OCI-LY3 (cell line): ENCODE measurements around the gene SPINK2.

Experiments used
- H2AFZ ChIP-seq: fragments of 200-600, 300-600 bp; shearing (Covaris generic); 2 replicates; pipeline ENCODE4 v1.6.0; 2014; ENCODE audit warnings: antibody characterized with exemption, low read depth, low read length
- H3K27ac ChIP-seq: fragments of 200-600, 300-600 bp; sonication (generic); 2 replicates; pipeline ENCODE4 v1.5.1; 2014; ENCODE audit warnings: mild to moderate bottlenecking, low read length, moderate library complexity, mixed read lengths
- H3K27me3 ChIP-seq: fragments of 200-600, 300-600 bp; sonication (generic); 2 replicates; pipeline ENCODE4 v1.6.1; 2014; ENCODE audit warnings: low read depth, low read length, mixed read lengths
- H3K36me3 ChIP-seq: fragments of 200-600, 300-600 bp; sonication (generic); replicated peaks from 2 replicates; pipeline ENCODE3; 2014; ENCODE audit warnings: low read depth, low read length, mixed read lengths
- H3K4me1 ChIP-seq: fragments of 300-600, 200-600 bp; sonication (generic); 2 replicates; pipeline ENCODE4 v1.6.1; 2014; ENCODE audit warnings: low read length, mixed read lengths
- H3K4me2 ChIP-seq: fragments of 200-600, 300-600 bp; sonication (generic); 2 replicates; pipeline ENCODE4 v1.6.1; 2014; ENCODE audit warnings: low read length, mixed read lengths
- H3K4me3 ChIP-seq: fragments of 300-600, 200-600 bp; sonication (generic); 2 replicates; pipeline ENCODE4 v1.5.1; 2014; ENCODE audit warnings: antibody characterized with exemption, mild to moderate bottlenecking, low read length, moderate library complexity
- H3K79me2 ChIP-seq: fragments of 300-600, 200-600 bp; shearing (Covaris generic); 2 replicates; pipeline ENCODE4 v1.6.1; 2014; ENCODE audit warnings: mild to moderate bottlenecking, low read length, mixed read lengths
- H3K9ac ChIP-seq: fragments of 300-600, 200-600 bp; shearing (Covaris generic); 2 replicates; pipeline ENCODE4 v1.6.0; 2014; ENCODE audit warnings: mild to moderate bottlenecking, low read length, moderate library complexity
- H3K9me3 ChIP-seq: fragments of 200-600, 300-600 bp; shearing (Covaris generic); 2 replicates; pipeline ENCODE4 v1.6.1; 2014; ENCODE audit warnings: low read length, mixed read lengths; ENCODE audit not compliant: insufficient read depth
- H4K20me1 ChIP-seq: fragments of 200-600, 300-600 bp; sonication (generic); 2 replicates; pipeline ENCODE4 v1.6.1; 2016; ENCODE audit warnings: low read length, mixed read lengths; ENCODE audit not compliant: insufficient read depth
- EZH2phosphoT487 ChIP-seq: fragments of 200-600 bp; shearing (Covaris generic); IDR thresholded peaks from 2 replicates; pipeline ENCODE4 v1.6.1; 2018; ENCODE audit warnings: antibody characterized with exemption, mixed run types, low read depth
- TF ChIP-seq, protein P1 (sequence below): fragments of 200-600, 300-600 bp; sonication (generic); IDR thresholded peaks from 2 replicates; pipeline ENCODE4 v1.5.1; 2014; ENCODE audit warnings: antibody characterized with exemption, low read length, low read depth

Gene SPINK2

DNA sequence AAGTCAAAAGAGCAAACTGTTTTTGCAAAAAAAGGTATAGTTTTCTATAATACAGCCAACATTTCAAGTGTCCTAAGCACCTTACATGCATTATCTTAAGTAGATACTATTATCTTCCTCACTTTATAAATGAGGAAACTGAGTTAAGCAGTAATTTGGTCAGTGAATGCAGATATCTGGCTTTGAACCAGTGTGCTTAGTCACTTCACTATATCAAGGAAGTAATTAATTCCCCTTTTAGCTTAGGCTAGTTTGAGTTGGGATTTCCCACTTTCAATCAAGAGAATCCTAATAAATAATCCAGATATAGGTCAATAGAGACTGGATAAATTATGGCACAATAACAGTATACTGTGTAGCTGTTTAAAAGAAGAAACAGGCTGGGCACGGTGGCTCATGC is 14.8 kb downstream of the SPINK2 start:
- Histone ChIP-seq H3K9ac (no peak overlapping the region), H3K4me2 (no peak overlapping the region), H4K20me1 (no peaks in the 10 kb centered on the region), H3K79me2 (no peaks in the 10 kb centered on the region), H2AFZ (no peak overlapping the region), H3K27ac (no peak overlapping the region), H3K27me3 (peaks cover 34% of the 10 kb centered on the region), H3K4me1 (peaks cover 5% of the 10 kb centered on the region), H3K4me3 (no peak overlapping the region), H3K36me3 (no peaks in the 10 kb centered on the region), H3K9me3 (no peaks in the 10 kb centered on the region)
- TF ChIP-seq, protein P1, sequence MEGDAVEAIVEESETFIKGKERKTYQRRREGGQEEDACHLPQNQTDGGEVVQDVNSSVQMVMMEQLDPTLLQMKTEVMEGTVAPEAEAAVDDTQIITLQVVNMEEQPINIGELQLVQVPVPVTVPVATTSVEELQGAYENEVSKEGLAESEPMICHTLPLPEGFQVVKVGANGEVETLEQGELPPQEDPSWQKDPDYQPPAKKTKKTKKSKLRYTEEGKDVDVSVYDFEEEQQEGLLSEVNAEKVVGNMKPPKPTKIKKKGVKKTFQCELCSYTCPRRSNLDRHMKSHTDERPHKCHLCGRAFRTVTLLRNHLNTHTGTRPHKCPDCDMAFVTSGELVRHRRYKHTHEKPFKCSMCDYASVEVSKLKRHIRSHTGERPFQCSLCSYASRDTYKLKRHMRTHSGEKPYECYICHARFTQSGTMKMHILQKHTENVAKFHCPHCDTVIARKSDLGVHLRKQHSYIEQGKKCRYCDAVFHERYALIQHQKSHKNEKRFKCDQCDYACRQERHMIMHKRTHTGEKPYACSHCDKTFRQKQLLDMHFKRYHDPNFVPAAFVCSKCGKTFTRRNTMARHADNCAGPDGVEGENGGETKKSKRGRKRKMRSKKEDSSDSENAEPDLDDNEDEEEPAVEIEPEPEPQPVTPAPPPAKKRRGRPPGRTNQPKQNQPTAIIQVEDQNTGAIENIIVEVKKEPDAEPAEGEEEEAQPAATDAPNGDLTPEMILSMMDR, result no peak

- no peaks in the 10 kb centered on the region for H3K36me3 ChIP-seq
- no peak overlapping the region for H3K4me3 ChIP-seq
- no peaks in the 10 kb centered on the region for H3K9me3 ChIP-seq
- H2AFZ ChIP-seq, result no peak overlapping the region
- H3K27me3 ChIP-seq, result peaks cover 27% of the 10 kb centered on the region
- H3K4me1 ChIP-seq, result peaks cover 5% of the 10 kb centered on the region
- no peak overlapping the region for H3K27ac ChIP-seq
- H3K9ac ChIP-seq, result no peak overlapping the region
- no peaks in the 10 kb centered on the region for H3K79me2 ChIP-seq
- no peaks in the 10 kb centered on the region for H4K20me1 ChIP-seq
- H3K4me2 ChIP-seq, result no peak overlapping the region
- TF ChIP-seq, protein P1, result no peak
- TF ChIP-seq EZH2phosphoT487, result no peak
Observed at GRCh38 chr4:56804551-56804950, 16.9 kb downstream of the SPINK2 start.

DNA sequence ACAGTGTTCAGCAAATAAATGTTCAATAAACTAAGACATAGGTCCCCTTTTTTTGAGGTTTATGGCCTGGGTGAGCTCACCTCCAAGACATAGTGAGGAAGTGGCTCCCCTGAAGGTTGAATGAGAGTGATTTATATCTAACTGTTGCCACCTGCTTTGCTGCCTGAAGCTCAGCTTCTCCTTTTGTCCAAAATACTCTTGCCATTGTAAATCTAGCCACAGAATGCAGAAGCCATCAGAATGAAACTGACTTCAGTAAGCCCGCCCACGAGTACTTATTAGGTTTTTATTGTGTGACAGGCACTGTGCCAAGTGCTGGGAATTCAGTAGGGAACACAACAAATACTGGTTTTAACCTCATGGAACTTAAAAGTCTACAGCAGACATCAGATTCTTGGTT is 18.0 kb downstream of the SPINK2 start:
- TF ChIP-seq, protein P1, result no peak
- TF ChIP-seq EZH2phosphoT487, result no peak
- Histone ChIP-seq H3K27me3 (peaks cover 28% of the 10 kb centered on the region), H3K4me3 (no peak overlapping the region), H3K9me3 (no peaks in the 10 kb centered on the region), H3K27ac (no peak overlapping the region), H3K4me1 (peaks cover 5% of the 10 kb centered on the region), H3K9ac (no peak overlapping the region), H2AFZ (no peak overlapping the region; the same call in 1 of the 2 replicates), H3K4me2 (no peak overlapping the region), H4K20me1 (no peaks in the 10 kb centered on the region), H3K36me3 (no peaks in the 10 kb centered on the region), H3K79me2 (no peaks in the 10 kb centered on the region)

GRCh38 chr4:56799824-56800756 is 21.4 kb downstream of the SPINK2 start:
- Histone ChIP-seq H2AFZ (peak overlapping the region; percentile 98), H3K4me3 (peak overlapping the region; percentile 86), H3K27me3 (peaks cover 31% of the 10 kb centered on the region), H3K4me1 (peaks cover 5% of the 10 kb centered on the region), H3K79me2 (no peaks in the 10 kb centered on the region), H3K36me3 (no peaks in the 10 kb centered on the region), H3K9me3 (no peaks in the 10 kb centered on the region), H3K4me2 (peak overlapping the region; percentile 82), H3K9ac (peak overlapping the region; percentile 57), H3K27ac (no peak overlapping the region), H4K20me1 (no peaks in the 10 kb centered on the region)
- TF ChIP-seq, protein P1, result peak; percentile 81
- TF ChIP-seq EZH2phosphoT487, result no peak
